DMS 273 (cell line): Measurements from ENCODE around the gene DOCK4.

Experiments used
- DNase-seq: peaks from one replicate; lab custom pipeline; 2025; ENCODE audit not compliant: unreplicated experiment; lab: John Stamatoyannopoulos, UW

Gene DOCK4

GRCh38 chr7:111697771-111698170 lies 508.4 kb downstream of the DOCK4 start:
- DNase-seq: no peak

- DNase-seq: no peak
These were observed 511.8 kb downstream of the DOCK4 start for GRCh38 chr7:111694376-111694775.

GRCh38 chr7:111690364-111691111 lies 515.7 kb downstream of the DOCK4 start:
- DNase-seq: no peak

- DNase-seq: no peak
These were observed 520.9 kb downstream of the DOCK4 start for GRCh38 chr7:111685349-111685748.

- DNase-seq: no peak
These were observed 523.4 kb downstream of the DOCK4 start for GRCh38 chr7:111682588-111683340.

GRCh38 chr7:111681242-111681641 lies 525.0 kb downstream of the DOCK4 start:
- no peak for DNase-seq

- no peak for DNase-seq
These were observed 527.2 kb downstream of the DOCK4 start for GRCh38 chr7:111678986-111679385.

GRCh38 chr7:111678281-111678680 lies 527.9 kb downstream of the DOCK4 start:
- DNase-seq: no peak

- no peak for DNase-seq
These were observed 528.4 kb downstream of the DOCK4 start for GRCh38 chr7:111677848-111678247.

GRCh38 chr7:111676811-111677210 lies 529.4 kb downstream of the DOCK4 start:
- DNase-seq: no peak
